Activated naive CD4-positive, alpha-beta T cell treated with anti-CD3 and anti-CD28 coated beads, Interleukin-2, amount 50 U/mL, for 24 hours (primary cell): ENCODE data around the gene GOLIM4.

Experiments
- H3K27ac Mint-ChIP-seq: one replicate; pipeline ENCODE4 v1.8.0; 2021; ENCODE audit warnings: mild to moderate bottlenecking, mixed read lengths
- H3K27me3 Mint-ChIP-seq: one replicate; pipeline ENCODE4 v1.8.0; 2021; ENCODE audit warnings: mixed read lengths
- H3K36me3 Mint-ChIP-seq: one replicate; pipeline ENCODE4 v1.8.0; 2021; ENCODE audit warnings: mixed read lengths
- H3K4me1 Mint-ChIP-seq: one replicate; pipeline ENCODE4 v1.8.0; 2021; ENCODE audit warnings: mixed read lengths
- H3K4me3 Mint-ChIP-seq: one replicate; pipeline ENCODE4 v1.8.0; 2021; ENCODE audit warnings: mild to moderate bottlenecking, mixed read lengths
- H3K9me3 Mint-ChIP-seq: one replicate; pipeline ENCODE4 v1.8.0; 2021; ENCODE audit warnings: mixed read lengths

The GOLIM4 gene

GRCh38 chr3:167973901-167974300, 121.8 kb downstream of the GOLIM4 start:
- no peaks in the 10 kb centered on the region for H3K27me3 Mint-ChIP-seq
- no peaks in the 10 kb centered on the region for H3K4me1 Mint-ChIP-seq
- no peaks in the 10 kb centered on the region for H3K36me3 Mint-ChIP-seq
- H3K4me3 Mint-ChIP-seq: no peak overlapping the region
- no peak overlapping the region for H3K27ac Mint-ChIP-seq
- no peaks in the 10 kb centered on the region for H3K9me3 Mint-ChIP-seq

- Mint-ChIP-seq H3K4me3 (no peak overlapping the region), H3K27me3 (no peaks in the 10 kb centered on the region), H3K4me1 (no peaks in the 10 kb centered on the region), H3K36me3 (no peaks in the 10 kb centered on the region), H3K9me3 (no peaks in the 10 kb centered on the region), H3K27ac (no peak overlapping the region)
Measured at GRCh38 chr3:167973046-167973445, 122.7 kb downstream of the GOLIM4 start.

DNA sequence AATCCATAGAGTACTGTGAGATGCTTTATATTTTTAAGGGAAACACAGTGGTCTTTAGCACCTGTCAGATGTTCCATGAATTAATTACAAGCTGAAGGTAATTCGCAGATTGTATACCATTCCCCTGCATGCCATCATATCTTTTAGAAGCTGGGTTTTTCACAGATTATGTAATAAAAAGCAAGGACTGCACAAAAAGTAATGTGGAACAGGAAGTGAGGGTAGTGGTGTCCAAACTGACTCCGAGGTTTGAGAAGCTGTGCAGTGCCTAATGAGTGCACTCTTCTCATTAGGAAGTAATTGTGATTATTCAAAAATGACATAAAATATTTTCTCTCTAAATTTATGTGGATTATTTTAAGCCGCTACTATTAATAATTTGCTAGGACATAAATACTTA, 123.2 kb downstream of the GOLIM4 start:
- no peaks in the 10 kb centered on the region for H3K9me3 Mint-ChIP-seq
- no peak overlapping the region for H3K27ac Mint-ChIP-seq
- H3K4me3 Mint-ChIP-seq: no peak overlapping the region
- H3K36me3 Mint-ChIP-seq: no peaks in the 10 kb centered on the region
- H3K27me3 Mint-ChIP-seq: no peaks in the 10 kb centered on the region
- H3K4me1 Mint-ChIP-seq: no peaks in the 10 kb centered on the region

DNA sequence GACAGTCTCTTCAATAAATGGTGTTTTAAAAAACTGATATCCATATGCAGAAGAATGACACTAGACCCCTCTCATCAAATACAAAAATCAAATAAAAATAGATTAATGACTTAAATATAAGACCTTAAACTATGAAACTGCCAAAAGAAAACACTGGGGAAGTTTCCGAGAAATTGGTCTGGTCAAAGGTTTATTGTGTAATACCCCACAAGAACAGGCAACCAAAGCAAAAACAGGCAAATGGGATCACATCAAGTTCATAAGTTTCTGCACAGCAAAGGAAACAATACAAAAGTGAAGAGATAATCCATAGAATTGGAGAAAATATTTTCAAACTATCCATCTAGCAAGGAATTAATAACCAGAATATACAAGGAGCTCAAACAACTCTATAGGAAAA, 126.2 kb downstream of the GOLIM4 start:
- no peaks in the 10 kb centered on the region for H3K4me1 Mint-ChIP-seq
- H3K27ac Mint-ChIP-seq: no peak overlapping the region
- H3K9me3 Mint-ChIP-seq: no peaks in the 10 kb centered on the region
- no peaks in the 10 kb centered on the region for H3K36me3 Mint-ChIP-seq
- H3K4me3 Mint-ChIP-seq: no peak overlapping the region
- no peaks in the 10 kb centered on the region for H3K27me3 Mint-ChIP-seq

GRCh38 chr3:167967257-167968036, 128.3 kb downstream of the GOLIM4 start:
- H3K9me3 Mint-ChIP-seq: no peaks in the 10 kb centered on the region
- H3K27ac Mint-ChIP-seq: no peak overlapping the region
- no peaks in the 10 kb centered on the region for H3K27me3 Mint-ChIP-seq
- H3K36me3 Mint-ChIP-seq: no peaks in the 10 kb centered on the region
- no peak overlapping the region for H3K4me3 Mint-ChIP-seq
- H3K4me1 Mint-ChIP-seq: no peaks in the 10 kb centered on the region
